Immature natural killer cell (primary cell): ENCODE measurements around the gene AKT1S1. TPM values are rescaled to one million over a fixed set of nuclear protein-coding genes. Genes with fewer than 3 reads are reported as not detected.

Source experiments
- DNase-seq, 3 donors: peaks; one replicate each; pipeline ENCODE4 v3.0.0; 2022; ENCODE audit warnings: mixed read lengths in 1 of 3
- H3K27ac Mint-ChIP-seq, 6 donors: one replicate each; pipeline ENCODE4 v1.8.0; 2020; ENCODE audit warnings: mixed read lengths in 6 of 6, mild to moderate bottlenecking in 5 of 6, inconsistent platforms in 4 of 6, moderate library complexity in 3 of 6
- H3K27me3 Mint-ChIP-seq, 3 donors: one replicate each; pipeline ENCODE4 v1.8.0; 2020 to 2021; ENCODE audit warnings: low read depth in 3 of 3, mild to moderate bottlenecking in 3 of 3, mixed read lengths in 3 of 3, moderate library complexity in 3 of 3, inconsistent platforms in 1 of 3
- H3K36me3 Mint-ChIP-seq, 3 donors: one replicate each; pipeline ENCODE4 v1.8.0; 2020; ENCODE audit warnings: mixed read lengths in 3 of 3, inconsistent platforms in 2 of 3, mild to moderate bottlenecking in 2 of 3
- H3K4me1 Mint-ChIP-seq, 2 donors: one replicate each; pipeline ENCODE4 v1.8.0; 2020; ENCODE audit warnings: inconsistent platforms in 2 of 2, mild to moderate bottlenecking in 2 of 2, mixed read lengths in 2 of 2, moderate library complexity in 1 of 2
- H3K4me3 Mint-ChIP-seq, 5 donors: one replicate each; pipeline ENCODE4 v1.8.0; 2020; ENCODE audit warnings: mild to moderate bottlenecking in 5 of 5, mixed read lengths in 5 of 5, inconsistent platforms in 3 of 5, moderate library complexity in 3 of 5
- H3K9me3 Mint-ChIP-seq, 6 donors: one replicate each; pipeline ENCODE4 v1.8.0; 2020; ENCODE audit warnings: mild to moderate bottlenecking in 6 of 6, mixed read lengths in 6 of 6, inconsistent platforms in 4 of 6, moderate library complexity in 3 of 6
- polyA plus RNA-seq, 3 donors: library from polyadenylated mRNA; unstranded; fragments of 300-500 nt; fragmentation: Illumina TruSeq; gene quantifications; one replicate each; pipeline ENCODE4 v1.2.3, GENCODE V29; 2021

Gene AKT1S1
- polyA plus RNA-seq, 3 donors from 2014 or later = 2.5 to 4.7 (median 3.3) TPM

DNA sequence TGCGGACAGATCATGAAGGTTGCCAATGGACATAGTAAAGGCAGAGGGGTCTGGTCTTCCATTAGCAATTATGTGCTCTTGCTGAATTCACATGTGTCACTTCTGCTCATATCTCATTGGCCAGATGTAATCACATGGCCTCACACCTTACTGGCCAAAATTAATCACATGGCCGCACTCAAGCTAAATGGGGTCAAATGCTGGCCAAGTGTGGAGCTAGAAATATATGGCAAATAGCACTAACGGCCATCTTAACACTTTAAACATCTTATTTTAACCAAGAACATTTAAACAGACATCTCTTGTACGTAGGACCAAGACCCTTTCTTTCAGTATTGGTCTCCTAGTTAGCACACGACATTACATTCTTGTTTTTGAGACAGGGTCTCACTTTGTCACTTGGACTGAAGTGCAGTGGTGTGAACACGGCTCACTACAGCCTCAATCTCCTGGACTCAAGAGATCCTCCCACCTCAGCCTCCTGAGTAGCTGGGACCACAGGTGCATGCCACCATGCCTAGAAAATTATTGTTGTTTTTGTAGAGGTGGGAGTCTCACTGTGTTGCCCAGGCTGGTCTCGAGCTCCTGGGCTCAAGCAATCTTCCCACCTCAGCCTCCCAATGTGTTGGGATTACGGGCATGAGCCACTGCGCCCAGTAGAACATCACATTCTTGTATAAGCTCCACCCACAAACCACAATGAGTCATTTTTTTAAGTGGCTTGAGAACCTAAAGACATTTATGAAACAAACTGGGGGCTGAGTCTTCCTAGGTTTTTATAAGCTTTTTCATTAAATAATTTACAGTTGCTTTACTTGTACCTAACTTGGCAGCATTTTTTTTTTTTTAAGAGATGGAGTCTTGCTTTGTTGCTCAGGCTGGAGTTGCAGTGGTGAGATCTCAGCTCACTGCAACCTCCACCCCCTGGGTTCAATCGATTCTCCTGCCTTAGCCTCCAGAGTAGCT, 29.1 kb downstream of the AKT1S1 start:
- peak overlapping the region in 4 of 6 donors; percentile 5 to 71 (median 42) for H3K27ac Mint-ChIP-seq
- H3K4me3 Mint-ChIP-seq = peak overlapping the region in 4 of 5 donors; percentile 31 to 90 (median 46)
- no peaks in the 10 kb centered on the region for H3K9me3 Mint-ChIP-seq
- no peaks in the 10 kb centered on the region for H3K36me3 Mint-ChIP-seq
- H3K4me1 Mint-ChIP-seq = peaks cover 35 to 37% of the 10 kb centered on the region in 2 donors
- peak in 2 of 3 donors; percentile 29 to 34 for DNase-seq
- H3K27me3 Mint-ChIP-seq = peaks cover 6 to 12% (median 8%) of the 10 kb centered on the region in 3 donors

DNA sequence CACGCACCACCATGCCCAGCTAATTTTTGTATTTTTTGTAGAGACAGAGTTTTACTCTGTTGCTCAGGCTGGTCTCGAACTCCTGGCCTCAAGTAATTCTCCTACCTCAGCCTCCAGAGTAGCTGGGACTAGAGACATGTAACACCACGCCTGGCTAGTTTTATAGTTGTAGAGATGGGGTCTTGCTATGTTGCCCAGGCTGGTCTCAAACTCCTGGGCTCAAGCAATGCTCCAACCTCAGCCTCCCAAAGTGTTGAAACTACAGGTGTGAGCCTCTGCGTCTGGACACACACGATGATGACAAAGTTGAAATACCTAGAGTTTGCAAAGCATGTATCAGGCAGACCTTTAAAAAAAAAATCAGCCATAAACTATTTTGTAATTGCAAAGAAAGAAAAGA, 30.7 kb downstream of the AKT1S1 start:
- Mint-ChIP-seq H3K9me3 (no peaks in the 10 kb centered on the region), H3K4me3 (no peak overlapping the region), H3K4me1 (peaks cover 23 to 25% of the 10 kb centered on the region in 2 donors), H3K27me3 (peaks cover 5 to 10% (median 6%) of the 10 kb centered on the region in 3 donors), H3K27ac (no peak overlapping the region), H3K36me3 (no peaks in the 10 kb centered on the region)
- no peak for DNase-seq

DNA sequence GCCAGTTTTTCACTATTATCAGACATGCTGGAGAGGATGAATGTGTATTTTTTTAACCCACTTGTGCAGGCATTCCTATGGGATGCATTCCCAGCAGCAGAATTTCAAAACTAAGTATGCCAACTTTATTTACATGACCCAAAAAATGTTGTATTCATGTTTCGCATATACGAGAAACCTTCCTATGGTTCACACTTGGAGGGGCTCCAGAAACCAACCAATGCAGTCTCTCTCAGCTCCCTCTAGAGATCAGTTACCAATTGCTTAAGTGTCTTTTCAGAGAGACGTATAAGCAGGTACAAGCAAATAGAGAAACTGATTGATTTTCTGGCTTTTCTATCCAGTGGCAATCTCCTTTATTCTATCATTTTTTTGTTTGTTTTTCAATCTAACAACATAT, 31.7 kb downstream of the AKT1S1 start:
- Mint-ChIP-seq H3K27me3 (peaks cover under 1 to 6% (median 2%) of the 10 kb centered on the region in 3 donors), H3K9me3 (no peaks in the 10 kb centered on the region), H3K4me1 (peaks cover 23 to 25% of the 10 kb centered on the region in 2 donors), H3K27ac (no peak overlapping the region), H3K4me3 (no peak overlapping the region), H3K36me3 (no peaks in the 10 kb centered on the region)
- DNase-seq = no peak

DNA sequence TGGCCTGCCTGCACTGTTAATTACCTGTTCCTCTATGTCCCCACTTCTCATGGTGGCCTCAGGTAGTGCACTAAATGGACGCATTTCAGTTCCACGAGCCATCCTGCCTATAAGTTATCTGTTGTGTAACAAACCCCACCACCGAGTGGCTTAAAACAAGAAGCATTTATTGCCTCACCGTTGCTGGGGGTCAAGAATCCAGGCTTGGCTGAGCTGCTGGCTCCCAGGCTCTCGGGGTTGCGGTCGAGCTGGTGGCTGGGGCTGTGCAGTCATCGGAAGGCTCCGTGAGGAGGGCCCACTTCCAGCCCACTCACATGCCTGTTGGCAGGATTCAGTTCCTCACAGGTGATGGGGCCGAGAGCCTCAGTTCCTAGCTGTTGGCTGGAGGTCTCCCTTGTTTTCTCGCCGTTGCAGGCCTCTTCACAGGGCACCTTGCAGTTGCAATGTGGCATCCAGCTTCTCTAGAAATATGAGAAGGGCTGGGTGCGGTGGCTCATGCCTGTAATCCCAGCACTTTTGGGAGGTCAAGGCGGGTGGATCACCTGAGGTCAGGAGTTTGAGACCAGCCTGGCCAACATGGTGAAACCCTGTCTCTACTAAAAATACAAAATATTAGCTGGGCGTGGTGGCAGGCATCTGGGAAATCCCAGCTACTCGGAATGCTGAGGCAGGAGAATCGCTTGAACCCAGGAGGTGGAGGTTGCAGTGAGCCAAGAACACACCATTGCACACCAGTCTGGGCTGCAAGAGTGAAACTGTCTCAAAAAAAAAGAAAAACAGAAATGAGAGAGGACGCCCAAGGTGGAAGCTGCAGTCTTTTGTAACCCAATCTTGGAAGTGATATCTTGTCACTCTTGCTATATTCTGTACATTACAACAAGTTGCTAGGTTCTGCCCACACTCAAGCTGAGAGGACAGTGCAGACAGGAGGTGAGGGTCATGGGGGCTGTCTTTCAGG, 32.7 kb downstream of the AKT1S1 start:
- H3K27me3 Mint-ChIP-seq = peaks cover 0 to 4% (median 2%) of the 10 kb centered on the region in 3 donors

DNA sequence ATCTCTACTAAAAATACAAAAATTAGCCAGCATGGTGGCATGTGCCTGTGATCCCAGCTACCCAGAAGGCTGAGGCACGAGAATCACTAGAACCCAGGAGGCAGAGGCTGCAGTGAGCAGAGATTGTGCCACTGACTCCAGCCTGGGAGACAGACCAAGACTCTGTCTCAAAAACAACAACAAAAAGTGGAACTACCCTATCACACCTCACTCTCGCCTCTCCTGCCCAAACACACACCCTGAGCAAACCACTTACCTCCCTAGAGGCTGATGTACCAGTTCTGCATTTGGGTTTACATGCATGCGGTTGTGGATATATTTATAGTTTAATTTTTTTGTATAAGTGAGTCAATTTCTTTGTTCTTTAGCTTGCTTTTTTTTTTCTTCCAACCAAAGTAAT, 33.9 kb downstream of the AKT1S1 start:
- H3K36me3 Mint-ChIP-seq = peaks cover 8 to 10% (median 9%) of the 10 kb centered on the region in 3 donors
- peaks cover 8 to 10% of the 10 kb centered on the region in 2 donors for H3K4me1 Mint-ChIP-seq

More for the DNA sequence above, 32.7 kb downstream of the AKT1S1 start:
- DNase-seq = no peak
- H3K36me3 Mint-ChIP-seq = no peaks in the 10 kb centered on the region
- no peak overlapping the region for H3K27ac Mint-ChIP-seq
- no peak overlapping the region for H3K4me3 Mint-ChIP-seq
- H3K9me3 Mint-ChIP-seq = no peaks in the 10 kb centered on the region
- peaks cover 16 to 17% of the 10 kb centered on the region in 2 donors for H3K4me1 Mint-ChIP-seq

DNA sequence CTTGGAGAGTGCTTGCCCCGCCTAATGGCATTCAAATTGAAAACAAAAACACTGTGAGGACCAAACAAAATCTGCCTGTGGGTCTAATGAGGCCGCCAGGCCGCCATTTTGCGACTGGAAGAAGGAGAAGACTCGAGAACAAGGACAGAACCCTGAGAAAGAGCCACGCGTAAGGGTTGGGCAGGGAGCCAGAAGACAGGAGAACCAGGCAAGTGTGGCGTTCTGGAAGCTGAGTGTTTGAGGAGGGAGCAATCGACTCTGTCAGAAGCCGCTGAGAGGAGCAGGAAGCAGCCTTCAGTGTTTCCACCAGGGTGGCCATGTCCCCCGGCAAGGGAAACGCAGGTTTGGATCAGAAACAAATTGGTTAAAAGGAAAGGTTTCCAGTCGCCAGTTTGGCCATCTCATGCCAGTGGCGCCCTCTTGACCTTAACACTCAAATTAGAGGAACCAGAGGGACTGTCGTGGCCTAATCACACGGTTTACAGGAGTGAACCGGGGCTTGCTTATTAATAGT, 36.4 kb downstream of the AKT1S1 start:
- peaks cover 0 to 2% (median 1%) of the 10 kb centered on the region in 3 donors for H3K27me3 Mint-ChIP-seq
- H3K4me3 Mint-ChIP-seq = no peak overlapping the region
- H3K4me1 Mint-ChIP-seq = peaks cover 12 to 16% of the 10 kb centered on the region in 2 donors
- peaks cover 13 to 21% (median 14%) of the 10 kb centered on the region in 3 donors for H3K36me3 Mint-ChIP-seq
- H3K27ac Mint-ChIP-seq = no peak overlapping the region
- H3K9me3 Mint-ChIP-seq = no peaks in the 10 kb centered on the region
- no peak for DNase-seq

More for the DNA sequence above, 33.9 kb downstream of the AKT1S1 start:
- Mint-ChIP-seq H3K9me3 (no peaks in the 10 kb centered on the region), H3K27ac (no peak overlapping the region), H3K27me3 (peaks cover 0 to 2% (median 1%) of the 10 kb centered on the region in 3 donors), H3K4me3 (no peak overlapping the region)
- DNase-seq = no peak

DNA sequence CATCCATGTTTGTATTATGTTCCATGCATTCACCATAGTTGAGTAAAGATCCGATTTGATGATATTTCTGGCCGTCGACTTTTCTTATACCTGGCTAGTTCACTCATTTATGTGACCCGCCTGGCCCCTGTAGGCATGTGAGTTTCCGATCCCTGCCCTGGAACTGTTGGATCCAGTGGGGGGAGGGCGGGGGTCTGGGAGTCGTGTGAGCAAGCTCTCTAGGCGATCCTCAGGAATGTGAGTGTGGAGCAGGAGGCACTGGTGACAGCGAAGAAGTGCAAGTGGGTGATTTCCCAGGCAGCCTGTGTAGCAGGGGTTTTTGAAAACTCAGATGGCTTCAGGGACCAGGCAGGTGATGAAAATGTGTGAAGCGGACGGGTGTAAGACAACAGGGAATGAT, 36.8 kb downstream of the AKT1S1 start:
- no peak for DNase-seq
- Mint-ChIP-seq H3K4me1 (peaks cover 12 to 16% of the 10 kb centered on the region in 2 donors), H3K36me3 (peaks cover 13 to 21% (median 14%) of the 10 kb centered on the region in 3 donors), H3K27ac (no peak overlapping the region), H3K27me3 (peaks cover 0 to 2% (median 1%) of the 10 kb centered on the region in 3 donors), H3K9me3 (no peaks in the 10 kb centered on the region), H3K4me3 (no peak overlapping the region)

DNA sequence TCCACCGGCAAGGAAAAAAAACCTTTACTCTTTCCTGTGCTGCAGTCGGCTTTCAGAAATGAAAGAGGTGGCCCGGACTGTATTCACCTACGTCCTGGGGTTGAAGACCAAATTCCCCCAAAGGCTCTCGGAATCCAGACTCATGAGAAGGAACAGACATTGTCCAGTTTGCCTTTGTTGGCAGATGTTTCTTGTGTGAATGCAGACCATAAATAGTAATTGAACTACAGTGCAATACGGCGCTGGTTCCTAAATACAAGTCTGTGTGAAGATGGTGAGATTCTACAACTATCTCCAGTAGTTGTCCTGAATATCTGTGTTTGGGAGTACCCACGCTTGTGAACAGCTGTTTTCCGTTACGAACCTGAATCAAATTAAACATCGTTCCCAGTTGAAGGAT, 37.4 kb downstream of the AKT1S1 start:
- H3K4me1 Mint-ChIP-seq = peaks cover 12 to 16% of the 10 kb centered on the region in 2 donors
- no peaks in the 10 kb centered on the region for H3K9me3 Mint-ChIP-seq
- no peak for DNase-seq
- no peak overlapping the region for H3K27ac Mint-ChIP-seq
- H3K27me3 Mint-ChIP-seq = peaks cover 0 to 2% (median 1%) of the 10 kb centered on the region in 3 donors
- no peak overlapping the region for H3K4me3 Mint-ChIP-seq
- H3K36me3 Mint-ChIP-seq = peaks cover 14 to 23% (median 20%) of the 10 kb centered on the region in 3 donors

DNA sequence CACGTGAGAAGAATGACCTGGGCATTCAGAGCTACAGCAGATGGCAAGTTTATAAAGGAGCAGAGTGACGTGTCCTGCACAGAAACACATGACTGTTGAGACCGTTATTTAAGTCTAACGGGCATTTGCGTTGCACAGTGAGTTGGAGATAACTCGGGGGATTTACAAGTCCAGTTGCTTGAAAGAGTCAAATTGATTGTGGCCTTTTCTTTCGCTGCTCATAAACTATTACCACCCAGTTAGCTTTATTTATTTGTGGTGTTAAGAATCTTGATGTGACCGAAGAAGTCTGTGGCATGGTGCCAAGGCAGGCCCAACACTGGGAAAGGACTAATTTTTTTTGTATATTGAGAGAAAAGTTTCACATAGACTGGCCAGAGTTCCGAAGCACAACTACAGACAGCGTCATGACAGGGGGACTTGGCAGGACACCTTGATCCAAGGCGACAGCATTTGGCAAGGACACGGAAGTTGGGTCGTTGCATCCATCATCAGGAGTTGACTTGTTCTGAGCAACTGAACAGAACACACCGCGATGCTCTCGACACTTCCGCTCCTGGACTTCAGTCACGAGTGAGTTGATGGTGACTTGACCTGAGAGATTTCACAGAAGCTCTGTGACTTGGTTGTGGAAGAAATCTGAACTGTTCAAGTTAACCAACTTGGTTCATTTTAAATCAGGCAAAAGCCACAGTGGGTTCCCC, 38.1 kb downstream of the AKT1S1 start:
- no peaks in the 10 kb centered on the region for H3K9me3 Mint-ChIP-seq

DNA sequence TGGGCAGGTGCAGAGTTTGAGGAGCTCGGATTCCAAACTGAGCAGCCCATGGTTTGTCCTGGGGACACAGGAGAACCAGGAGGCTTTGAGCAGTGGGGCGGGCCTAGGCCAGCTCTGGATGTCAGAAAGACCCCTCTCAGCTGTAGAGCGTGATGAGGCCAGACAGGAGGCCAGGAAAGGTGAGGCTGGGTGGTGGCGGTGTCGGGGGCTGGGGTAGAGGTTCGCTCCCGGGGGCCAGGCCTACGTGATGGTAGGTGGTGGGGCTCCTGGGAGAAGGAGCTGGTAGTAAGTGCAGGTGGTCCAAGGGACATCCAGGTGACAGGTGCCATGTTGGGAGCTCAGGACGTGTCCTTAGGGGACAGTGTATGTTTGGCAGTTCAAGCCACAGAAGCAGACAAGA, 39.7 kb downstream of the AKT1S1 start:
- Mint-ChIP-seq H3K36me3 (peaks cover 22 to 35% (median 33%) of the 10 kb centered on the region in 3 donors), H3K4me1 (peaks cover 12 to 16% of the 10 kb centered on the region in 2 donors), H3K4me3 (no peak overlapping the region), H3K27ac (peak overlapping the region in 3 of 6 donors; percentile 12 to 40 (median 16)), H3K9me3 (no peaks in the 10 kb centered on the region), H3K27me3 (peaks cover 0 to 2% (median 0%) of the 10 kb centered on the region in 3 donors)
- no peak for DNase-seq

More for the DNA sequence above, 38.1 kb downstream of the AKT1S1 start:
- H3K4me3 Mint-ChIP-seq = peak overlapping the region in 1 of 5 donors; percentile 1
- no peak overlapping the region for H3K27ac Mint-ChIP-seq
- no peak for DNase-seq
- peaks cover 0 to 2% (median 1%) of the 10 kb centered on the region in 3 donors for H3K27me3 Mint-ChIP-seq
- H3K4me1 Mint-ChIP-seq = peaks cover 12 to 16% of the 10 kb centered on the region in 2 donors
- peaks cover 16 to 26% (median 23%) of the 10 kb centered on the region in 3 donors for H3K36me3 Mint-ChIP-seq

DNA sequence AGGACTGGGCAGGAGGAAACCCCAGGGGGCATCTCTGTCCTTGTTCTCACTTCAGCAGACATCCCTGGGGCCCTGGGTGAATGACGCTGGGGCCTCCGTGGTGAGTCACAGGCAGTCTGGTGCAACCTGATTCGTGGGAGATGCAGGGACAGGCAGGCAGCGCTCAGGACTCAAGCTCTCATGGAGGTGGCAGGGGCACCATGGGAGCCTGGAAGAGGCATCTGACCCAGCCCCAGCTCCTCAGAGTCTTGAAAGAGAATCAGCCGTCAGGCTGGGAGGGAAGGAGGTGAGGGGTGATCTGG, 40.2 kb downstream of the AKT1S1 start:
- peaks cover 0 to 2% (median 0%) of the 10 kb centered on the region in 3 donors for H3K27me3 Mint-ChIP-seq
- no peaks in the 10 kb centered on the region for H3K9me3 Mint-ChIP-seq
- H3K27ac Mint-ChIP-seq = peak overlapping the region in 2 of 6 donors; percentile 29 to 40
- no peak for DNase-seq
- H3K4me1 Mint-ChIP-seq = peaks cover 12 to 16% of the 10 kb centered on the region in 2 donors
- H3K36me3 Mint-ChIP-seq = peaks cover 25 to 38% (median 35%) of the 10 kb centered on the region in 3 donors
- H3K4me3 Mint-ChIP-seq = no peak overlapping the region

DNA sequence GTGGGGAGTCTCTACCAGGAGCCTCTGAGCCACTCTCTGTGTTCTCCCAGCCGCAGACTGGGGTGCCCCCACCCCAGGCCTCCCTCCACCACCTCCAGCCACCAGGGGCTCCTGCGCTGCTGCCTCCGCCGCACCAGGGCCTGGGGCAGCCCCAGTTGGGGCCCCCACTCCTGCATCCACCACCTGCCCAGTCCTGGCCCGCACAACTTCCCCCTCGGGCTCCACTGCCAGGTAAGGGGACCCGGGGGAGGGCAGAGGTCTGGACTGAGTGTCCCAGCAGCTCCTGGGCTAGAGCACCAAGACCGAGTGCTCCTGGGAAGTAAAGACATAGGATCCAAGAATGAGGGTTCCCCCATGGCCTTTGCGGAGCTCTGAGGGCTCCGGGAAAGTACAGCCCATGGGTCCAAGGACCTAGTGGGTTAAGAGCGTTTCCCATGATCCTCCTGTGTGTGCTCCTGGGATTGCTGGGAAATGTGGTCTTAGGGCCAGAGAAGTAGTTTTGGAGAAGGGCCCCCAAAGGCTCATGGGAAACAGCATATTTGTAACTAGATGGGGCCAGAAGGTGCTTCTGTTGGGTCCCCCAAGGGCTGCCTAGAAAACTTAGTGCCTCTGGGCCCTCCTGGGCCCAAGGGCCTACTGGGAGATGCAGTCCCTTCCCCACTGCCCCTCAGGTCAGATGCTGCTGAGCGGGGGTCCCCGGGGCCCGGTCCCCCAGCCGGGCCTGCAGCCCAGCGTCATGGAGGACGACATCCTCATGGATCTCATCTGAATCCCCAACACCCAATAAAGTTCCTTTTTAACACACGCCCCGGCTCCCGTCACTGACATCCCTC, 40.8 kb downstream of the AKT1S1 start:
- Mint-ChIP-seq H3K9me3 (no peaks in the 10 kb centered on the region), H3K27ac (no peak overlapping the region), H3K4me3 (no peak overlapping the region), H3K36me3 (peaks cover 25 to 38% (median 35%) of the 10 kb centered on the region in 3 donors), H3K27me3 (peaks cover 0 to 2% (median under 1%) of the 10 kb centered on the region in 3 donors), H3K4me1 (peaks cover 12 to 16% of the 10 kb centered on the region in 2 donors)
- DNase-seq = no peak
